ENCODE measurements around the gene ADAMTS2.

DNA sequence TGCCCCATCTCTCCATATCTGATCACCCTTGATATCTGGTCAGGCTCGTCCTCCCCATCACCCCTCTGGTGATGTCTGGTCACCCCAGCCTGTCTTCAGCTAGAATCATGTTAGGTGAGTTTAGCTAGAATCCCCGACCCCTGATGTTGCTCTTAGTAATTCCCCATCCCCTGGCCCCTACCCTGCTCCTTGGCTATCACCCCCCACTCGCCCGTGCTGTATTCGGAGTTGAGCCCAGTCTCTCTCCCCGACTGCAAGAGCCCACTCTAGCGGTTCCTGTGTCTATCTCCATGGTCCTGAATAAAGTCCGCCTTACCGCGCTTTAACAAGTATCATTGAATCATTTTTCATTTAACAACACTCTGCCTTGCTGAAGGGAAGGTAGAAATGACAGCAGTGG lies 33.7 kb downstream of the ADAMTS2 start:
- TF ChIP-seq, protein P1, sequence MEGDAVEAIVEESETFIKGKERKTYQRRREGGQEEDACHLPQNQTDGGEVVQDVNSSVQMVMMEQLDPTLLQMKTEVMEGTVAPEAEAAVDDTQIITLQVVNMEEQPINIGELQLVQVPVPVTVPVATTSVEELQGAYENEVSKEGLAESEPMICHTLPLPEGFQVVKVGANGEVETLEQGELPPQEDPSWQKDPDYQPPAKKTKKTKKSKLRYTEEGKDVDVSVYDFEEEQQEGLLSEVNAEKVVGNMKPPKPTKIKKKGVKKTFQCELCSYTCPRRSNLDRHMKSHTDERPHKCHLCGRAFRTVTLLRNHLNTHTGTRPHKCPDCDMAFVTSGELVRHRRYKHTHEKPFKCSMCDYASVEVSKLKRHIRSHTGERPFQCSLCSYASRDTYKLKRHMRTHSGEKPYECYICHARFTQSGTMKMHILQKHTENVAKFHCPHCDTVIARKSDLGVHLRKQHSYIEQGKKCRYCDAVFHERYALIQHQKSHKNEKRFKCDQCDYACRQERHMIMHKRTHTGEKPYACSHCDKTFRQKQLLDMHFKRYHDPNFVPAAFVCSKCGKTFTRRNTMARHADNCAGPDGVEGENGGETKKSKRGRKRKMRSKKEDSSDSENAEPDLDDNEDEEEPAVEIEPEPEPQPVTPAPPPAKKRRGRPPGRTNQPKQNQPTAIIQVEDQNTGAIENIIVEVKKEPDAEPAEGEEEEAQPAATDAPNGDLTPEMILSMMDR (IDR thresholded peaks at IDR 0.05), result no peak
- no peak for TF ChIP-seq EZH2 (IDR thresholded peaks at IDR 0.05)
- TF ChIP-seq EZH2phosphoT487 (IDR thresholded peaks at IDR 0.05), result no peak

Data from neural progenitor cell (in vitro differentiated cells).